Embryonic facial prominence (tissue), 1 donor: ENCODE measurements around the gene SPOCD1.

Experiments
- DNase-seq: peaks from one replicate; pipeline ENCODE4 v3.0.0-alpha.2; 2016; ENCODE audit errors: extremely low spot score

Gene SPOCD1

DNA sequence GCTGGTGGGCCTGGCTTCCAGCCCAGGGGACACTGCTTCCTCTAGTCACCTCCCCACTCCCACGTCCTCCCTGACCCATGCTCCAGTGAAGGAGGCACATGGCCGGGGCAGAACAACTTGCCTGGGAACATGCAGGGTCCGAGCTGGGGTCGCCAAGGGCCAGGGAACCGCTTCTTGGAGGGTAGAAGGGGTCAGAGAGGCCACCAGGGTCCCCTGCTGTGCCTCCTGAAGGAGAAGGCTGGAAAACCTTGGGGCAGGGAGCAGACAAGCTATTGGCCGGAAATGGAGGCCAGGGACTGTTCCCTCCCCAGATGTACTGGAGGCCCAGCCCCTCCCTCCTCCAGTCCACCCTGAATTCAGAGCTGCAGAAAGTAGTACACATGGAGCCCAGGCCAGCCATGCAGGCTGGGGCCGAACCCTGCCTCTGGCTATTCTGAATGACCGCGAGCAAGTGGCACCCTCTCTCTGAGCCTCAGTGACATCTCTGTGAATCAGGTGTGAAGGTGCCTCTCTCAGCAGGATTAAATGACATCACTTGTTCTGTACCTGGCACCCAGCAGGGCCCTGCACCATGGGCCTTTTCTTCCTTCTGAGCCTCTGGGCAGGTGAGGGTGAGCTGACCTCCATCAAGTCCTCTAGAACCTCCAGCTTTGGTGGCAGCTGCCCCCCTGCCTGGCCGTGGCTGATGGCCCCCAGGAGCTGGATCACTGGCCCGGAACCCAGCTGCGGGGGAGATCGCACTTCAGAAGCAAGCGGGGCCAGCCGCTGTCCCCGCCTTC is 15.7 kb downstream of the SPOCD1 start:
- DNase-seq: no peak

GRCh38 chr1:31799196-31799894 is 16.5 kb downstream of the SPOCD1 start:
- DNase-seq: no peak

DNA sequence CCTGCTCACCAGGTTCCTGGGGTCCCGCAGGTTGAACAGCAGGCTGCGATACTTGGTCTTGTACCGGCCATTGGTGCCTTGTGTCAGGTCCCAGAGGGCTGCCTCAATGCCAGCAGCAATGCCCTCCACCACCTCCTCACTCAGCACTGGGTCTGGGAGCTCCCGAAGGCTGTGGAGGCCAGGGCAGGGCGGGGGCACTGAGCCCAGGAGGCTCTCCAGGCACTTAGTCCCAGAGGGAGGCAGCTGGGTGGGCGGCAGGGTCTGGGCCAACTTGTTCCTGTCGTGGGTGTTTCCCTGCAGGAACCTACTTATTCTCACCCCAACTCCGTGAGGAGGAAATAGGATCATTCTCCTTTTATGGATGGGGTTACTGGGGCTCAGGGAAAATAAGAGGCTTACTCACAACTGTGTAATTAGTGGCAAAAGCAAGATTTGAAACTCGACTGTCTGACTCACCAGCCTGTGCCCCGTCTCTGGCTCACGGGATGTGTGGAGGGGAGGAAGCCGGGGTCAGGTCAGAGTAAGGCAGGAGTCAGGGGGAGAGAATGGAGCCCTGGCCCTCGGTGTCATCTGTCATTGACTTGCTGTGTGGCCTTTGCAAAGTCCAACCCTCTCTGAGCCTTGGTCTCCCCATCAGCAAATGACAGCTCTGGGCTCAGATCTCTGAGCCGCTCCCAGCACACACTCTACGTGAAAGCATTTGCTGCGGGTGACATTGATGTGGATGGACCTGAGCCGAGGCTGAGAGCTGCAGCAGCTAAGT is 17.2 kb downstream of the SPOCD1 start:
- no peak for DNase-seq

DNA sequence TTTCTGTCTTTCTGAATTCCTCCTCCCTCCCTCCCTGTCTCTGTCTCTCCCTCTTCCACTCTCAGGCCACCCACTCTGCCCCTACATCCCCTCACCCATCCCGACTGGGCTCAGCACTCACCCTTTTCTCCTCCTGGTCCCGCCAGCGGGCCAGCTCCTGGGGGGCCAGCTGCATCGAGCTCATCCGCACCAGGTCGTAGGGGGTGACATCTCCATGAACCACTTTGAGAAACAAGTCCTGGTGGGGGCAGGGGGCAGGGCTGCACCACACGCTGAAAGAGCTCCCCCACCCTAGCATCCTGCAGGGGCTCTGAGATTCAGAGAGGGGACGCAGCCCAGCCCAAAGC is 17.8 kb downstream of the SPOCD1 start:
- DNase-seq: no peak

GRCh38 chr1:31797216-31797615 is 18.6 kb downstream of the SPOCD1 start:
- DNase-seq: no peak

- DNase-seq: no peak
These were observed 19.1 kb downstream of the SPOCD1 start for GRCh38 chr1:31796707-31797106.

GRCh38 chr1:31795801-31796621 is 19.8 kb downstream of the SPOCD1 start:
- DNase-seq: no peak

DNA sequence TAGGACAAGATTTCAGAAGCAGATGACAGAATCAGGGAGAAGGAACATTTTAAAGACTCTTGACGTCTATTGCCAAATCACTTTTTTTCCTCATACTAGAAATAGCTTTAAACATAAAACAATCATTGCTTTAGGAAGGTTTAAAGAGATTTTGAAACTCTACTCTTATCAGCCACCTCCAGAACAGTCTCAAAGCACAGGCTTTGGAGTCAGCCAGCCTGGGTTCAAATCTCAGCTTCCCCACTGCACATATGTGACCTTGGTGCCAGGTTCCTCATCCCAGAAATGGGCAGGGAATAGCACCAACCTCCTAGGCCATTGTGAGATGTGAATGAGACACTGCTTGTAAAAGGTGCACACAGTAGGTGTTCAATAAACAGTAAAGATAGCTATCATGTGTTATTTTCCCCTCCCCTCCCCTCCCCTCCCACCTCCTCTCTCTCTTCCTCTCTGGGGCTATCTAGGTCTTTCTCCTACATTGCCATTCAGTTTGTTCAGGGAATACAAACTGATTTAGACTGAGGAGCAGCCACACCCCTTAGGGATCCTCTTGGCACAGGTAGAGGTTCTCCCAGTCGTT is 20.6 kb downstream of the SPOCD1 start:
- DNase-seq: no peak

GRCh38 chr1:31793586-31794285 is 22.1 kb downstream of the SPOCD1 start:
- DNase-seq: no peak

DNA sequence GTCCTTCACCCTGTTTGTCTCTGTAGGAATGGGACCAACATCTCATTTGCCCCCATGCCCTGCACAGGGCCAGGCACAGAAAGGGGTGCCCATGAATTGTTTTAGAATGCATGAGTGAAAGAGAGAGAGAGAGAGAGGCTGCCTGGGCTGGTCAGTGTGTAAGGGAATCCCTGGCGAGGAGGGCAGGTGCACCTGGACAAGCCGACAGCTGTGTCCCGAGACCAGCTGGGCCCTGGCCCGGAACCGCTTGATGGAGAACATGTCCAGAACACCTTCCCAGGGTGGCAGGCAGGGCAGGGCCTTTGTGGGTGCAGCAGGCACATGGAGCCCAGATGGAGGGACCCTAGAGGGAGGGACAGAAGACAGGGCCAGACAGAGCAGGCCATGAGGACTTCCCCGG is 22.7 kb downstream of the SPOCD1 start:
- DNase-seq: no peak

GRCh38 chr1:31792541-31792940 is 23.3 kb downstream of the SPOCD1 start:
- no peak for DNase-seq

GRCh38 chr1:31792116-31792515 is 23.7 kb downstream of the SPOCD1 start:
- no peak for DNase-seq

DNA sequence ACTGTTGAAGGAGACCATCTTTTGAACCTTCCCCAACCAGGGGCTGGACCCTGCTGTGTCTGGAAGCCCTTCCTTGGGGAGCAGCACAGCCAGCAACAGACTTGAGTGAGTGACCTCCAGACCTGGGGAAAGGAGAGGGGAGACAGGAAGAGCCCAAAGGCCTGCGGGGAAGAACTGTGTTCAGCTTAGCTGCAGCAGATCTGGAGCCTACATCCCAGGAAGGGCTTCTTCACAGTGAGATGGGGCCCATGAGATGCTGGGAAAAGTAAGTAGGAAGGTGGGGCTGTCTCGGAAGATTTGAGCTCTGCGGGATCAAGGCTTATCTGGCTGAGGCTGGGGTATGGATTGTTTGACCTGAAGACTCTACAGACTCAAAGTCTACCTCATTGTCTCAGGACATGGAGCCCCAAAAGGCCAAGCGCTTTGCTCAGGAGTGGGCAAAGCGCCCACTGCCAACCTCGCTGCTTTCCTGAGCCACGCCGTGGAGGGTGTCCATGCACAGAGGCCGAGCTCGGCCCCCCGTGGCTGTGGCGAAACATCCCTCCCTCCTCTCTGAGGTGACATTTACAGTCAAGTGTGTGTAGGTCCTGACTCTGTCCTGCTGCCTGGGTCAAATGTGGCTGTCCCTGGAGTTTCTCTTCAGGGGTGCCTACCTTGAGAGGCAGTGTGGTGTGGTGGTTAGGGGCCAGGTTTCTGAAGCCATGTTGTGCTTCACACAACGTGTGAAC is 24.5 kb downstream of the SPOCD1 start:
- DNase-seq: no peak

GRCh38 chr1:31790641-31791091 is 25.2 kb downstream of the SPOCD1 start:
- no peak for DNase-seq

GRCh38 chr1:31790140-31790539 is 25.7 kb downstream of the SPOCD1 start:
- DNase-seq: no peak

GRCh38 chr1:31789259-31790065 is 26.4 kb downstream of the SPOCD1 start:
- peak; percentile 87 for DNase-seq

GRCh38 chr1:31788825-31789256 is 27.0 kb downstream of the SPOCD1 start:
- DNase-seq: no peak

- peak; percentile 84 for DNase-seq
These were observed 27.5 kb downstream of the SPOCD1 start for GRCh38 chr1:31788138-31788824.

- DNase-seq: no peak
These were observed 28.1 kb downstream of the SPOCD1 start for GRCh38 chr1:31787786-31788137.
